ENCODE data around the gene SHROOM3.

GRCh38 chr4:76463568-76463967 is 28.5 kb downstream of the SHROOM3 start:
- no peak for TF ChIP-seq POLR2AphosphoS5 (IDR thresholded peaks at IDR 0.05; ENCODE audit: insufficient read depth, low read depth, low read length)
- TF ChIP-seq CTCF (IDR thresholded peaks at IDR 0.05; ENCODE audit: extremely low read depth in 1 of 2, insufficient read depth in 1 of 2, low read depth in 1 of 2, low read length in 2 of 2) = no peak
- TF ChIP-seq POLR2A (IDR thresholded peaks at IDR 0.05; ENCODE audit: low read depth, low read length) = no peak
- TF ChIP-seq MAX (IDR thresholded peaks at IDR 0.05; ENCODE audit: insufficient read depth, insufficient read length) = no peak
- no peak for TF ChIP-seq JUN (IDR thresholded peaks at IDR 0.05; ENCODE audit: borderline replicate concordance, insufficient read depth, insufficient read length, low read depth)
- no peak for TF ChIP-seq EZH2 (IDR thresholded peaks at IDR 0.05; ENCODE audit: borderline replicate concordance, low read depth, low read length, severe bottlenecking)

All from endothelial cell of umbilical vein (primary cell).